ENCODE measurements around the gene MACROD2.

DNA sequence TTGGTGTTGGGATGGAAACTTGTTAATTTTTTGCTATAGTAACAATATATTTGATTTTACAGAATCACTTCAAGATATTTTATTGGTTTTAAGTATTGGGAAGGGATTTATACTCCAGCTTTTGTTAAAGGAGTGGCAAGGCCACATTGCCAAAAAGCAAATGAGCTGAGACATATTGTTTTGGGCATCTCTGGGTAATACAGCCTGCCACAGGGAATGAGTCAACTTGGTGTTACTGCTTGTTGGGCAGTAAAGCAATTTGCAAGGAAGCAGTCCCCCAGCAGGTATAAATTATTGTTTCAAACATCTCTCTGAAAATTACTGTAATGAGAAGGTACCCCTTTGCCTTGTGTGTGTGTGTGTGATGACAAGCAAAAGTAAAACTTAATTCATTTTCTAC is 1210.4 kb downstream of the MACROD2 start:
- no peak for TF ChIP-seq POLR2A (IDR thresholded peaks at IDR 0.05)
- TF ChIP-seq, protein P1, sequence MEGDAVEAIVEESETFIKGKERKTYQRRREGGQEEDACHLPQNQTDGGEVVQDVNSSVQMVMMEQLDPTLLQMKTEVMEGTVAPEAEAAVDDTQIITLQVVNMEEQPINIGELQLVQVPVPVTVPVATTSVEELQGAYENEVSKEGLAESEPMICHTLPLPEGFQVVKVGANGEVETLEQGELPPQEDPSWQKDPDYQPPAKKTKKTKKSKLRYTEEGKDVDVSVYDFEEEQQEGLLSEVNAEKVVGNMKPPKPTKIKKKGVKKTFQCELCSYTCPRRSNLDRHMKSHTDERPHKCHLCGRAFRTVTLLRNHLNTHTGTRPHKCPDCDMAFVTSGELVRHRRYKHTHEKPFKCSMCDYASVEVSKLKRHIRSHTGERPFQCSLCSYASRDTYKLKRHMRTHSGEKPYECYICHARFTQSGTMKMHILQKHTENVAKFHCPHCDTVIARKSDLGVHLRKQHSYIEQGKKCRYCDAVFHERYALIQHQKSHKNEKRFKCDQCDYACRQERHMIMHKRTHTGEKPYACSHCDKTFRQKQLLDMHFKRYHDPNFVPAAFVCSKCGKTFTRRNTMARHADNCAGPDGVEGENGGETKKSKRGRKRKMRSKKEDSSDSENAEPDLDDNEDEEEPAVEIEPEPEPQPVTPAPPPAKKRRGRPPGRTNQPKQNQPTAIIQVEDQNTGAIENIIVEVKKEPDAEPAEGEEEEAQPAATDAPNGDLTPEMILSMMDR (IDR thresholded peaks at IDR 0.05): no peak

Data from body of pancreas (tissue), 4 donors.